ENCODE data around the gene HOXB4. TPM values are rescaled to one million over a fixed set of nuclear protein-coding genes. Genes with fewer than 3 reads are reported as not detected.

HOXB4 gene
- polyA plus RNA-seq, 1 of the 3 experiments (the other 2 are of a cell fraction): 0.03 TPM

DNA sequence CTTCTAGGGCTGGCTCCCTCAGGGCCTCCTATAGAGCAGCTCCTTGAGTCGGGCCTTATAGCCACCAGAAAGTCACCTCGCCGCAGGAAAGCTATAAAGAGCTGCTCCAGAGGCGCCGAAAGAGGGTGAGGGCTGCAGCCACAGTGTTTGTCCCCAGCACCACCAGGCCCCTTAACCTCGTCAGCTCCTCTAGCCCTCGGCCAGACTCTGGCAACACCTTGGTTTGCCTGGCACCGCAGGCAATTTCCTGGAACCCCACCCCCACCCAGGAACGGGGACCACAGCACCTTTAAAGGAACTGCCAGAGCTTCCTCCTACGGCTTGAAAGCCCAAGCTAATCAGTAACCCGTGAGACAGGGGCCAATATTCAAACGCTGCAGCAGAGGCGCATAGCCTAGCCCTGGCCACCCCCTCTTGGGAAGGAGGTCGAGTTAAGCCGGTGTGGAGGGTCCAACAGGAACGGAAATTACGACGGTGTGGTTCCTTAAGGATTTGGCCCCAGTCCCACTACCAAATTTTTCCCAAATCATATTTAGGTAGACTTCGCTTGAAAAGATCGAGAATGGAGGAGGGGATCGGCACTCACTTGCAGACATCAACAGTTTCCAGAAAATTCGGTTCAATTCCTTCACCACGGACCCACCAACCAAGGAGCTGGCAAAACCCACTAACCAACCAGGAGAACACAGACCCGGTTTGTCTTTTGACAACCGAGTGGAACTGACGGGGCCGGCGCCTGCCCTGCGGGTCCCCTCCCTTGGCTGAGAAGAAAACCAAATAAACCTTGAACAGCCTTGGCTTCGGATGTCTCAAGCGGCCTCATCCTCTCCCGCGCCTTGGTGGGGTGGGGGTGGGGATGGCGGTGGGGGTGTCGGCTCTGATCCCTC lies 23.6 kb upstream of the HOXB4 start:
- Histone ChIP-seq H3K4me2 (no peak overlapping the region), H3K27me3 (ENCODE audit: insufficient read depth) (peaks cover 100% of the 10 kb centered on the region), H3K36me3 (replicated peaks in 1 of 2; ENCODE audit: control insufficient read depth in 1 of 2, insufficient read depth in 2 of 2, low read length in 1 of 2) (no peaks in the 10 kb centered on the region), H3K4me3 (ENCODE audit: low read depth in 2 of 2, low read length in 1 of 2) (no peak overlapping the region), H4K20me1 (ENCODE audit: insufficient read depth) (peaks cover 20% of the 10 kb centered on the region; the same call in 1 of the 2 replicates), H3K4me1 (ENCODE audit: control insufficient read depth in 1 of 2, insufficient read depth in 2 of 2, low read depth in 1 of 2, low read length in 1 of 2) (no peaks in the 10 kb centered on the region; a peak in 1 of 4 replicates), H3K9me3 (no peaks in the 10 kb centered on the region), H2AFZ (ENCODE audit: low read depth) (no peak overlapping the region), H3K9ac (no peak overlapping the region), H3K79me2 (ENCODE audit: insufficient read depth) (no peaks in the 10 kb centered on the region), H3K9me2 (no peaks in the 10 kb centered on the region), H3K27ac (ENCODE audit: low read depth in 2 of 2, low read length in 1 of 2) (no peak overlapping the region), H3F3A (replicated peaks; ENCODE audit: insufficient read depth) (no peaks in the 10 kb centered on the region)
- no peak for DNase-seq
- TF ChIP-seq ELF1 (IDR thresholded peaks at IDR 0.05): no peak
- TF ChIP-seq SIN3A (IDR thresholded peaks at IDR 0.05; ENCODE audit: borderline replicate concordance, low read depth, low read length): no peak
- no peak for TF ChIP-seq GATA2 (CRISPR knock-in tag; IDR thresholded peaks at IDR 0.05)
- TF ChIP-seq, protein P1, sequence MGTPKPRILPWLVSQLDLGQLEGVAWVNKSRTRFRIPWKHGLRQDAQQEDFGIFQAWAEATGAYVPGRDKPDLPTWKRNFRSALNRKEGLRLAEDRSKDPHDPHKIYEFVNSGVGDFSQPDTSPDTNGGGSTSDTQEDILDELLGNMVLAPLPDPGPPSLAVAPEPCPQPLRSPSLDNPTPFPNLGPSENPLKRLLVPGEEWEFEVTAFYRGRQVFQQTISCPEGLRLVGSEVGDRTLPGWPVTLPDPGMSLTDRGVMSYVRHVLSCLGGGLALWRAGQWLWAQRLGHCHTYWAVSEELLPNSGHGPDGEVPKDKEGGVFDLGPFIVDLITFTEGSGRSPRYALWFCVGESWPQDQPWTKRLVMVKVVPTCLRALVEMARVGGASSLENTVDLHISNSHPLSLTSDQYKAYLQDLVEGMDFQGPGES (IDR thresholded peaks at IDR 0.05; ENCODE audit: low read depth, low read length): no peak
- TF ChIP-seq FOXM1 (IDR thresholded peaks at IDR 0.05; ENCODE audit: low read depth): no peak
- TF ChIP-seq, protein P2, sequence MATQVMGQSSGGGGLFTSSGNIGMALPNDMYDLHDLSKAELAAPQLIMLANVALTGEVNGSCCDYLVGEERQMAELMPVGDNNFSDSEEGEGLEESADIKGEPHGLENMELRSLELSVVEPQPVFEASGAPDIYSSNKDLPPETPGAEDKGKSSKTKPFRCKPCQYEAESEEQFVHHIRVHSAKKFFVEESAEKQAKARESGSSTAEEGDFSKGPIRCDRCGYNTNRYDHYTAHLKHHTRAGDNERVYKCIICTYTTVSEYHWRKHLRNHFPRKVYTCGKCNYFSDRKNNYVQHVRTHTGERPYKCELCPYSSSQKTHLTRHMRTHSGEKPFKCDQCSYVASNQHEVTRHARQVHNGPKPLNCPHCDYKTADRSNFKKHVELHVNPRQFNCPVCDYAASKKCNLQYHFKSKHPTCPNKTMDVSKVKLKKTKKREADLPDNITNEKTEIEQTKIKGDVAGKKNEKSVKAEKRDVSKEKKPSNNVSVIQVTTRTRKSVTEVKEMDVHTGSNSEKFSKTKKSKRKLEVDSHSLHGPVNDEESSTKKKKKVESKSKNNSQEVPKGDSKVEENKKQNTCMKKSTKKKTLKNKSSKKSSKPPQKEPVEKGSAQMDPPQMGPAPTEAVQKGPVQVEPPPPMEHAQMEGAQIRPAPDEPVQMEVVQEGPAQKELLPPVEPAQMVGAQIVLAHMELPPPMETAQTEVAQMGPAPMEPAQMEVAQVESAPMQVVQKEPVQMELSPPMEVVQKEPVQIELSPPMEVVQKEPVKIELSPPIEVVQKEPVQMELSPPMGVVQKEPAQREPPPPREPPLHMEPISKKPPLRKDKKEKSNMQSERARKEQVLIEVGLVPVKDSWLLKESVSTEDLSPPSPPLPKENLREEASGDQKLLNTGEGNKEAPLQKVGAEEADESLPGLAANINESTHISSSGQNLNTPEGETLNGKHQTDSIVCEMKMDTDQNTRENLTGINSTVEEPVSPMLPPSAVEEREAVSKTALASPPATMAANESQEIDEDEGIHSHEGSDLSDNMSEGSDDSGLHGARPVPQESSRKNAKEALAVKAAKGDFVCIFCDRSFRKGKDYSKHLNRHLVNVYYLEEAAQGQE (IDR thresholded peaks at IDR 0.05; ENCODE audit: low read depth, low read length): no peak
- no peak for TF ChIP-seq NFIC (IDR thresholded peaks at IDR 0.05; ENCODE audit: borderline replicate concordance)
- no peak for TF ChIP-seq TCF12 (IDR thresholded peaks at IDR 0.05)
- TF ChIP-seq EP300 (IDR thresholded peaks at IDR 0.05; ENCODE audit: borderline replicate concordance in 1 of 2, low read depth in 1 of 2, low read length in 1 of 2): no peak
- TF ChIP-seq CHD2 (IDR thresholded peaks at IDR 0.05; ENCODE audit: low read length, partially characterized antibody): no peak
- no peak for TF ChIP-seq GABPA (IDR thresholded peaks at IDR 0.05; ENCODE audit: low read depth)
- TF ChIP-seq, protein P3, sequence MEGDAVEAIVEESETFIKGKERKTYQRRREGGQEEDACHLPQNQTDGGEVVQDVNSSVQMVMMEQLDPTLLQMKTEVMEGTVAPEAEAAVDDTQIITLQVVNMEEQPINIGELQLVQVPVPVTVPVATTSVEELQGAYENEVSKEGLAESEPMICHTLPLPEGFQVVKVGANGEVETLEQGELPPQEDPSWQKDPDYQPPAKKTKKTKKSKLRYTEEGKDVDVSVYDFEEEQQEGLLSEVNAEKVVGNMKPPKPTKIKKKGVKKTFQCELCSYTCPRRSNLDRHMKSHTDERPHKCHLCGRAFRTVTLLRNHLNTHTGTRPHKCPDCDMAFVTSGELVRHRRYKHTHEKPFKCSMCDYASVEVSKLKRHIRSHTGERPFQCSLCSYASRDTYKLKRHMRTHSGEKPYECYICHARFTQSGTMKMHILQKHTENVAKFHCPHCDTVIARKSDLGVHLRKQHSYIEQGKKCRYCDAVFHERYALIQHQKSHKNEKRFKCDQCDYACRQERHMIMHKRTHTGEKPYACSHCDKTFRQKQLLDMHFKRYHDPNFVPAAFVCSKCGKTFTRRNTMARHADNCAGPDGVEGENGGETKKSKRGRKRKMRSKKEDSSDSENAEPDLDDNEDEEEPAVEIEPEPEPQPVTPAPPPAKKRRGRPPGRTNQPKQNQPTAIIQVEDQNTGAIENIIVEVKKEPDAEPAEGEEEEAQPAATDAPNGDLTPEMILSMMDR (IDR thresholded peaks at IDR 0.05): no peak
- TF ChIP-seq MEF2A (IDR thresholded peaks at IDR 0.05; ENCODE audit: borderline replicate concordance, low read depth): no peak
- POLR2A ChIA-PET: no interaction called here
- CTCF ChIA-PET: interaction anchor here (0.6 to 2.3 kb wide), 15 partner anchors 8 to 577 kb away, joined by 3 to 8 read pairs (median 3); partner anchors contain the start of gene HOXB7
- WGBS (ENCODE audit: low lambda C conversion rate): 5% methylated on average over 33 of the region's 35 CpGs

Data from SK-N-SH (cell line).